Kidney epithelial cell (primary cell): ENCODE measurements around the gene ZCCHC14. TPM values are rescaled to one million over a fixed set of nuclear protein-coding genes. Genes with fewer than 3 reads are reported as not detected.

Experiments
- DNase-seq: peaks from one replicate; pipeline ENCODE4 v3.0.0-alpha.2; 2010; ENCODE audit warnings: low read depth
- H3K27me3 ChIP-seq: 2 replicates; pipeline ENCODE4 v1.6.0; 2011; ENCODE audit warnings: low read length; ENCODE audit not compliant: control insufficient read depth, insufficient read depth
- H3K36me3 ChIP-seq: 2 replicates; pipeline ENCODE4 v1.5.1; 2011; ENCODE audit warnings: low read length; ENCODE audit not compliant: control insufficient read depth, insufficient read depth
- H3K4me3 ChIP-seq: 2 replicates; pipeline ENCODE4 v1.5.1; 2011; ENCODE audit warnings: low read depth, mild to moderate bottlenecking, control low read depth, low read length
- total RNA-seq: library from RNA; depleted of rRNA; stranded (reverse); fragments of >200 nt; gene quantifications from 2 replicates; pipeline ENCODE4 v1.2.3, GENCODE V29; 2015
- TF ChIP-seq, protein P1 (sequence below): IDR thresholded peaks from 2 replicates; pipeline ENCODE4 v1.5.1; 2011; ENCODE audit warnings: mild to moderate bottlenecking, moderate library complexity, low read length, control low read depth, inconsistent platforms; ENCODE audit not compliant: insufficient read depth, poor library complexity, severe bottlenecking

Gene ZCCHC14
- total RNA-seq, 1 donor from 2014 or later, result 34.6 TPM

DNA sequence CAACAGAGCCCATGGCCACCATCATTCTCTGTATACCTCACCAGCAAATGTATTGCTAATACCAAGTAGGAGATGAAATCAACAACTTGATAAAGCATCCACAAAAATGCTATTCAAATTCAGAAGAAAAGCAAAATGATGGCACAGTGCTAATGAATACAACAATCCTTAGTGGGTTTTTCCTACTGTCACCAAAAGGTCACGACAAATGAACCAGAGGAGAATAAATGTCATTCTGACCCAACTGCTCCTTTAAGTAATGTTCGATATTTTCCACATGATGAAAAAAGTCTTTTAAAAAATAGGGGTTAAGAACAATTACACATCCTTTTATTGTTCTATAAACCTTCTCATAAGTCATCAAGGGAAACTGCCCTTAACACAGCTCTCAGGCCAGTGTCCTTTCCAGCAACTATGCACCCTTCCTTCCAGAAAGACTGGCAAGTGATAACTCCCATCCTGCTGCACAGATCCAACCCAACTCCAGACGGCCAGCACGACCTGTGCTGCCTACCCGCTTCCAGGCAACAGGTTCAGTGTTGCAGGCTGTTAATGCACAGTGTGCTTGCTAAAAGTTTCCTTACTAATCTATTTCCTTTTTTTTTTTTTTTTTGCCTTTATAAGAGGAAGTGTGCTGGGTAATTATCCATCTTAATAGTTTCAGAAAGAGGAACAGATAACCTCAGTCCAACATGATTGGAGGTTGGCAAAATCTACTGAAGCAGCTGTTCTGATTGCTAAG, 124.6 kb downstream of the ZCCHC14 start:
- TF ChIP-seq, protein P1, sequence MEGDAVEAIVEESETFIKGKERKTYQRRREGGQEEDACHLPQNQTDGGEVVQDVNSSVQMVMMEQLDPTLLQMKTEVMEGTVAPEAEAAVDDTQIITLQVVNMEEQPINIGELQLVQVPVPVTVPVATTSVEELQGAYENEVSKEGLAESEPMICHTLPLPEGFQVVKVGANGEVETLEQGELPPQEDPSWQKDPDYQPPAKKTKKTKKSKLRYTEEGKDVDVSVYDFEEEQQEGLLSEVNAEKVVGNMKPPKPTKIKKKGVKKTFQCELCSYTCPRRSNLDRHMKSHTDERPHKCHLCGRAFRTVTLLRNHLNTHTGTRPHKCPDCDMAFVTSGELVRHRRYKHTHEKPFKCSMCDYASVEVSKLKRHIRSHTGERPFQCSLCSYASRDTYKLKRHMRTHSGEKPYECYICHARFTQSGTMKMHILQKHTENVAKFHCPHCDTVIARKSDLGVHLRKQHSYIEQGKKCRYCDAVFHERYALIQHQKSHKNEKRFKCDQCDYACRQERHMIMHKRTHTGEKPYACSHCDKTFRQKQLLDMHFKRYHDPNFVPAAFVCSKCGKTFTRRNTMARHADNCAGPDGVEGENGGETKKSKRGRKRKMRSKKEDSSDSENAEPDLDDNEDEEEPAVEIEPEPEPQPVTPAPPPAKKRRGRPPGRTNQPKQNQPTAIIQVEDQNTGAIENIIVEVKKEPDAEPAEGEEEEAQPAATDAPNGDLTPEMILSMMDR, result no peak
- no peak overlapping the region for H3K4me3 ChIP-seq
- H3K36me3 ChIP-seq, result no peaks in the 10 kb centered on the region
- DNase-seq, result no peak
- no peaks in the 10 kb centered on the region for H3K27me3 ChIP-seq

DNA sequence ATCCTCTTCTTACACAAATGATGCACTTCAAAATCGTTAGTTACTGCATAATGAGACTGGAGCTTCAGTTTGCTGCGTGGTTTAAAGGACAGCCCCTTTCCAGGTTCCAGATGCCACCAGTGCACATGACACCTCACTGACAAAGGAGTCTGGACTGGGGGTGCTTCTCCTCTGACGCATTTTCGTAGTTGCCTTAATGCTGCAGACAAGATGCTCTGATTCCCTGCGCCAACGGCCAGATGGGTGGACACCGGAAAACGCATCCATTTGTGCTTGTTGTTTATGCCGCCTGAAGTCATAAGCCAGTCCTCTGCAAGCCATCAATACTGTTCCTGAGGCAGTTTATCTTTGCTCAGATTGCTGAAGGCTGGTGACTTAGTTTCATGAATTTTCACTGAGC, 125.3 kb downstream of the ZCCHC14 start:
- H3K27me3 ChIP-seq, result no peaks in the 10 kb centered on the region
- TF ChIP-seq, protein P1, result no peak
- no peaks in the 10 kb centered on the region for H3K36me3 ChIP-seq

DNA sequence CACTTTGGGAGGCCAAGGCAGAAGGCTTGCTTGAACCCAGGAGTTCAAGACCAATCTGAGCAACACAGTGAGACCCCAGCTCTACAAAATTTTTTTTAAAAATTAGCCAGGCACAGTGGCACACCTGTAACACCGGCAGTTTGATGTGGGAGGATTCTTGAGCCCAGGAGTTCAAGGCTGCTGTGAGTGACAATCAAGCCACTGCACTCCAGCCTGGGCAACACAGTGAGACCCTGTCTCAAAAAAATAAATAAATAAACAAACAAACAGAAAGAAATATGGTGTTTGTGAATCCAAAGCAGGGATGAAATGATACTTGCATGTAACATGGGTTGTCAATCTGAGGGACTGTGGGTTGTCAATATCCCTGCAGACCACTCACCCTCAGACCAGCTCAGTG, 125.9 kb downstream of the ZCCHC14 start:
- TF ChIP-seq, protein P1, result no peak
- H3K4me3 ChIP-seq, result no peak overlapping the region
- H3K27me3 ChIP-seq, result no peaks in the 10 kb centered on the region
- DNase-seq, result no peak
- H3K36me3 ChIP-seq, result no peaks in the 10 kb centered on the region

More for the DNA sequence above, 125.3 kb downstream of the ZCCHC14 start:
- DNase-seq, result no peak
- no peak overlapping the region for H3K4me3 ChIP-seq

DNA sequence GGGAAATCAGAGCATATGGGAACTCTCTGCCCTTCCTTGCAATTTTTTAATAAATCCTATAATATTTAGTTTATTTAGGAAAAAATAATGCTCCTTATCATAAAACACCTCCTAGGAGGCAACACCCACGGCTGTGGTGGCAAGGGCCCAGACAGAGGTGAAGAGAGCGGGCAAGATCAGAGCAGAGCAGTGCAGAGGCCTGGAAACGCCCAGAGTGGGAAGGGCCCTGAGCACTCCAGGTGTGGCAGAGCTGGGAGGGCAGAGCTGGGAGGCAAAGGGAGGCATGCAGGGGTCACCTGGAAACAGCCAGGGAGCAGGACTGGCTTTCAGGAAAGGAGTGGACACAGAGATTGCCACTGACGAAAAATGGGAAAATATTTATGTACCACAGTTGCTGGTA, 126.5 kb downstream of the ZCCHC14 start:
- DNase-seq, result no peak
- TF ChIP-seq, protein P1, result no peak
- H3K36me3 ChIP-seq, result no peaks in the 10 kb centered on the region
- no peaks in the 10 kb centered on the region for H3K27me3 ChIP-seq
- H3K4me3 ChIP-seq, result no peak overlapping the region

DNA sequence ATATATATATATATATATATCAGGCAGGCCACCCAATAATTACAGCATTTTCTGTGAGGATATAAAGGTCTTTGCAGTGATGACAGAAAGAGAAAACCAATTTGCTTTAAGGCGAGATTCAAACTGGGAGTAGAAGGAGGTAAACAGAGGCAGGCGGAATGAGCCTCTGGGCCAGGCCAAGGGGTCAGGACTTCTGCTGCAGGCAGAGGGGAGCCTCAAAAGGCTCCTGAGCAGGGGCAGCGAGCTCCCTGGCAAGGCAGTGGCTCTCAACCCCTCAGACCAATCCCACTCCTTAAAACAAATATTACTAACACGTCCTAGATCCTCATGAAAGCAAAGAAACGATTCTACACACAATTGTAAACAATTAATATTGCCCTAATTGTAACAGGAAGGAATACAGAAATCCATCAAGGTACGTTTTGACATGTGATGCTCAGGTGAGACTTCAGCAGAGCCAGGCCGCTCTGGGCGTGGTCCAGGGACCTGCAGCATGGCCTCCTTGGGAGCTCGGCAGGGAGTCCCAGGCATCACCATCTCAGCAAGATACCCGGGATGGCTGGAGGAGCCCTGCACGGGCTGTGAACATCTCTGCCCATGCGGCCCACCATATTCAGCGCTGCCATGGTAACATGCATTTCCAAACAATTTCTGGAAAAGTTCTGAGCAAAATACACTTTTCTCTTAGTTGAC, 127.7 kb downstream of the ZCCHC14 start:
- TF ChIP-seq, protein P1, result no peak
- H3K4me3 ChIP-seq, result no peak overlapping the region
- no peaks in the 10 kb centered on the region for H3K36me3 ChIP-seq
- no peaks in the 10 kb centered on the region for H3K27me3 ChIP-seq
- no peak for DNase-seq
